ENCODE measurements around the gene WDR86. TPM values are rescaled to one million over a fixed set of nuclear protein-coding genes. Genes with fewer than 3 reads are reported as not detected.

WDR86 gene
- total and polyA plus RNA-seq, 2 of the 8 experiments (the other 6 are each of a cell fraction or from before 2014, with no cell fraction given): 12.7 to 15.8 TPM

- no peak for TF ChIP-seq BACH1 (IDR thresholded peaks at IDR 0.05; ENCODE audit: low read length)
- TF ChIP-seq RAD21 (IDR thresholded peaks at IDR 0.05 in 1 of 2, conservative IDR thresholded peaks at IDR 0.05 in 1 of 2; ENCODE audit: low read depth in 2 of 2, low read length in 2 of 2): no peak
- no peak for TF ChIP-seq MAFK (IDR thresholded peaks at IDR 0.05; ENCODE audit: low read depth, low read length)
- no peak for TF ChIP-seq GABPA (IDR thresholded peaks at IDR 0.05; ENCODE audit: borderline replicate concordance, insufficient read depth, low read length)
- no peak for TF ChIP-seq KDM5A (IDR thresholded peaks at IDR 0.05; ENCODE audit: low read length)
- no peak for TF ChIP-seq HDAC6 (IDR thresholded peaks at IDR 0.05; ENCODE audit: low read depth, low read length)
Measured at GRCh38 chr7:151340794-151341356, 69.0 kb downstream of the WDR86 start (continued).
